ENCODE data around the gene KRTAP5-8.
"Not testable (repeated sequence)": the region's sequence is repeated elsewhere in the genome, so short reads cannot be mapped to it uniquely, and the experiment has no call there.

DNA sequence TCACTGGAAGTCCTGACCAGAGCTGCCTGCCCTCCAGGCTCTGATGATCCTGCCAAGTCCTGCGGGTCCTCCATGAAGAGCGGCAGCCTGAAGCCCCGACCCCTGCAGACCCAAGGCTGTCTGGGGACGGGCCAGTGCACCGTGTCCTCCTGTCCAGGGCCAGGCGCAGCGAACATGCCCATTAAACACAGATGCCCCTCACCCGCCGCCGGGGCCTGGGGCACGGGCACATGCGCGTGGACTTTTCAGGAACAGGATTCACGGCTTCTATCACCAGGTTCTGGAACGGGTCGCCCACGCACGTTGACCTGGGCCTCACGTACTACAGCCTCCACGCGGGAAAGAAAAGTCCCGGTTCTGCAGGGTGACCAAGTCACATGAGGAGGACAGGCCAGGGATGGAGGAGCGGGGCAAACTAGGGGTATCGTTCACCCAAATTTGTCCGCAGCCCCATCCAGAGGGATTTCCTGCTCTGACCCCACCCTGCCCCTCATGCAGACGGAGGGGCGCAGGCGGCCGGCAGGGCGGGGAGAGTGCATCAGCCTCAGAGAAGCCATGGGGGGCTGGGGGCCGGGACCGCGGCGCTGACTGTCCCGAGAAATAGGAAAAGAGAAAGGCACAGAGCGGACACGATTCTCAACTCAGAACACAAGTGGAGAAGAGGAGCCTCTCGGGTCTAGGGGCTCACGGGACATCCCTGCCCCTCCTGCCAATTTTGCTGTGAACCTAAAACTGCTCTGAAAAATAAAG is 33.5 kb downstream of the KRTAP5-8 start:
- TF ChIP-seq SP1 (IDR thresholded peaks at IDR 0.05); RAD21 (IDR thresholded peaks at IDR 0.05); YY1 (IDR thresholded peaks at IDR 0.05); MAX (IDR thresholded peaks at IDR 0.05); EGR1 (IDR thresholded peaks at IDR 0.05; ENCODE audit: low read depth in 2 of 2): not testable (repeated sequence)
- TF ChIP-seq, protein P1, sequence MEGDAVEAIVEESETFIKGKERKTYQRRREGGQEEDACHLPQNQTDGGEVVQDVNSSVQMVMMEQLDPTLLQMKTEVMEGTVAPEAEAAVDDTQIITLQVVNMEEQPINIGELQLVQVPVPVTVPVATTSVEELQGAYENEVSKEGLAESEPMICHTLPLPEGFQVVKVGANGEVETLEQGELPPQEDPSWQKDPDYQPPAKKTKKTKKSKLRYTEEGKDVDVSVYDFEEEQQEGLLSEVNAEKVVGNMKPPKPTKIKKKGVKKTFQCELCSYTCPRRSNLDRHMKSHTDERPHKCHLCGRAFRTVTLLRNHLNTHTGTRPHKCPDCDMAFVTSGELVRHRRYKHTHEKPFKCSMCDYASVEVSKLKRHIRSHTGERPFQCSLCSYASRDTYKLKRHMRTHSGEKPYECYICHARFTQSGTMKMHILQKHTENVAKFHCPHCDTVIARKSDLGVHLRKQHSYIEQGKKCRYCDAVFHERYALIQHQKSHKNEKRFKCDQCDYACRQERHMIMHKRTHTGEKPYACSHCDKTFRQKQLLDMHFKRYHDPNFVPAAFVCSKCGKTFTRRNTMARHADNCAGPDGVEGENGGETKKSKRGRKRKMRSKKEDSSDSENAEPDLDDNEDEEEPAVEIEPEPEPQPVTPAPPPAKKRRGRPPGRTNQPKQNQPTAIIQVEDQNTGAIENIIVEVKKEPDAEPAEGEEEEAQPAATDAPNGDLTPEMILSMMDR (IDR thresholded peaks at IDR 0.05; ENCODE audit: low read depth, low read length, missing input control) = not testable (repeated sequence)
